Fibroblast of lung (primary cell): ENCODE results near the gene CLEC4E. TPM values are rescaled to one million over a fixed set of nuclear protein-coding genes. Genes with fewer than 3 reads are reported as not detected.

Experiments used
- DNase-seq, 2 donors: peaks; one replicate each; pipeline versions ENCODE4 v3.0.0 to v3.0.0-alpha.2; 2010; ENCODE audit warnings: low read depth in 2 of 2
- H2AFZ ChIP-seq: 2 replicates; pipeline ENCODE4 v1.5.1; 2012; ENCODE audit warnings: low read length, control low read depth, inconsistent platforms
- H3K27ac ChIP-seq: 2 replicates; pipeline ENCODE4 v1.5.1; 2011; ENCODE audit warnings: low read length, control low read depth; ENCODE audit not compliant: insufficient read depth
- H3K27me3 ChIP-seq: 2 replicates; pipeline ENCODE4 v1.5.1; 2011; ENCODE audit warnings: mild to moderate bottlenecking, low read length; ENCODE audit not compliant: control insufficient read depth, insufficient read depth
- H3K36me3 ChIP-seq: 2 replicates; pipeline ENCODE4 v1.5.1; 2011; ENCODE audit warnings: low read length; ENCODE audit not compliant: control insufficient read depth, insufficient read depth
- H3K4me1 ChIP-seq: 2 replicates; pipeline ENCODE4 v1.5.1; 2011; ENCODE audit warnings: low read length; ENCODE audit not compliant: control insufficient read depth, insufficient read depth; ENCODE audit errors: extremely low read depth
- H3K4me2 ChIP-seq: 2 replicates; pipeline ENCODE4 v1.5.1; 2011; ENCODE audit warnings: low read length, control low read depth; ENCODE audit not compliant: insufficient read depth; ENCODE audit errors: extremely low read depth
- H3K4me3 ChIP-seq, 4 experiments: fragments of 200-600 bp in 1 of 4; sonication (generic) in 1 of 4; replicated peaks in 1 of 4; 2 replicates each; pipeline ENCODE4 v1.5.1; 2011 to 2016; ENCODE audit warnings: low read length in 4 of 4, low read depth in 3 of 4, mild to moderate bottlenecking in 3 of 4, control low read depth in 2 of 4, inconsistent platforms in 1 of 4, mixed read lengths in 1 of 4; ENCODE audit not compliant: insufficient read depth in 1 of 4; ENCODE audit errors: control extremely low read depth in 1 of 4
- H3K79me2 ChIP-seq: 2 replicates; pipeline ENCODE4 v1.5.1; 2012; ENCODE audit warnings: mild to moderate bottlenecking, low read length, inconsistent platforms; ENCODE audit not compliant: control insufficient read depth, insufficient read depth
- H3K9ac ChIP-seq: 2 replicates; pipeline ENCODE4 v1.5.1; 2011; ENCODE audit warnings: mild to moderate bottlenecking, low read length, control low read depth; ENCODE audit not compliant: insufficient read depth
- H3K9me3 ChIP-seq: 2 replicates; pipeline ENCODE4 v1.5.1; 2012; ENCODE audit warnings: low read depth, low read length; ENCODE audit not compliant: control insufficient read depth, insufficient read depth
- H4K20me1 ChIP-seq: 2 replicates; pipeline ENCODE4 v1.5.1; 2011; ENCODE audit warnings: low read length; ENCODE audit not compliant: control insufficient read depth, insufficient read depth; ENCODE audit errors: extremely low read depth
- EZH2 ChIP-seq: IDR thresholded peaks from 2 replicates; pipeline ENCODE4 v1.5.1; 2012; ENCODE audit warnings: low read length, control low read depth, mild to moderate bottlenecking; ENCODE audit errors: missing control alignments
- polyA plus RNA-seq, 2 donors: library from polyadenylated mRNA; depleted of rRNA in 1 of 2; stranded (reverse) in 1 of 2; unstranded in 1 of 2; fragments of >200 nt; gene quantifications; 2 replicates each; pipeline ENCODE4 v1.2.1, GENCODE V29; 2011 to 2012; ENCODE audit warnings: missing spikeins in 1 of 2
- total RNA-seq: library from RNA; depleted of rRNA; stranded (reverse); fragments of >200 nt; gene quantifications from 2 replicates; pipeline ENCODE4 v1.2.1, GENCODE V29; 2014
- TF ChIP-seq, protein P1 (sequence below), 2 donors: IDR thresholded peaks in 1 of 2; conservative IDR thresholded peaks in 1 of 2; 1 replicate in 1 of 2; 2 replicates in 1 of 2; pipeline ENCODE4 v1.5.1; 2011 to 2012; ENCODE audit warnings: low read length in 2 of 2, control low read depth in 1 of 2, inconsistent platforms in 1 of 2, low read depth in 1 of 2, mild to moderate bottlenecking in 1 of 2

CLEC4E gene
- total and polyA plus RNA-seq, 2 donors (not counting 1 experiment from before 2014, with no cell fraction given): not detected

DNA sequence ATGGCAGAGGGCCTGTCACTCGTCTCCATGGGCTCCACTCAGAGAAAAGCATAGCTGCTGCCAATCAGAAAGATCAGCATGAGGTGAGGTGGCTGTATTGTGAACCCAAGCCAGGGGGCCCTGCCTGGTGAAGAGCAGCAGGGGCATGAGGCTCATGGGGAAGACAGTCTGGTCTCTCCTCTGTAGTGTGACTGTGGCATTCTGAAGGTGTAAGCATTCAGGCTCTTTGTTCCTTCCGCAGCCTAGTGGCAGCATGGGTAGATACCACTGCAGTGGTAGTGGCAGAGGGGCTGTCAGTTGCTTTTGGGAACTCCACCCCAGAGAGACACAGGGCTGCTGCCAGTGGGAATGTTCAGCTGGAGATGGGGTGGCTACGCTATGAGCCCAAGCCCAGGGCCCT, 32.5 kb downstream of the CLEC4E start:
- no peak for DNase-seq
- Histone ChIP-seq H3K36me3 (no peaks in the 10 kb centered on the region), H3K9me3 (no peaks in the 10 kb centered on the region), H2AFZ (no peak overlapping the region), H4K20me1 (no peaks in the 10 kb centered on the region), H3K27me3 (no peaks in the 10 kb centered on the region), H3K4me2 (no peak overlapping the region), H3K4me1 (no peaks in the 10 kb centered on the region), H3K4me3 (no peak overlapping the region), H3K79me2 (no peaks in the 10 kb centered on the region), H3K9ac (no peak overlapping the region), H3K27ac (no peak overlapping the region)
- TF ChIP-seq, protein P1, sequence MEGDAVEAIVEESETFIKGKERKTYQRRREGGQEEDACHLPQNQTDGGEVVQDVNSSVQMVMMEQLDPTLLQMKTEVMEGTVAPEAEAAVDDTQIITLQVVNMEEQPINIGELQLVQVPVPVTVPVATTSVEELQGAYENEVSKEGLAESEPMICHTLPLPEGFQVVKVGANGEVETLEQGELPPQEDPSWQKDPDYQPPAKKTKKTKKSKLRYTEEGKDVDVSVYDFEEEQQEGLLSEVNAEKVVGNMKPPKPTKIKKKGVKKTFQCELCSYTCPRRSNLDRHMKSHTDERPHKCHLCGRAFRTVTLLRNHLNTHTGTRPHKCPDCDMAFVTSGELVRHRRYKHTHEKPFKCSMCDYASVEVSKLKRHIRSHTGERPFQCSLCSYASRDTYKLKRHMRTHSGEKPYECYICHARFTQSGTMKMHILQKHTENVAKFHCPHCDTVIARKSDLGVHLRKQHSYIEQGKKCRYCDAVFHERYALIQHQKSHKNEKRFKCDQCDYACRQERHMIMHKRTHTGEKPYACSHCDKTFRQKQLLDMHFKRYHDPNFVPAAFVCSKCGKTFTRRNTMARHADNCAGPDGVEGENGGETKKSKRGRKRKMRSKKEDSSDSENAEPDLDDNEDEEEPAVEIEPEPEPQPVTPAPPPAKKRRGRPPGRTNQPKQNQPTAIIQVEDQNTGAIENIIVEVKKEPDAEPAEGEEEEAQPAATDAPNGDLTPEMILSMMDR (conservative IDR thresholded peaks at IDR 0.05 in 1 of 2, IDR thresholded peaks at IDR 0.05 in 1 of 2; ENCODE audit: low read depth in 1 of 2, low read length in 2 of 2): no peak
- TF ChIP-seq EZH2: no peak

DNA sequence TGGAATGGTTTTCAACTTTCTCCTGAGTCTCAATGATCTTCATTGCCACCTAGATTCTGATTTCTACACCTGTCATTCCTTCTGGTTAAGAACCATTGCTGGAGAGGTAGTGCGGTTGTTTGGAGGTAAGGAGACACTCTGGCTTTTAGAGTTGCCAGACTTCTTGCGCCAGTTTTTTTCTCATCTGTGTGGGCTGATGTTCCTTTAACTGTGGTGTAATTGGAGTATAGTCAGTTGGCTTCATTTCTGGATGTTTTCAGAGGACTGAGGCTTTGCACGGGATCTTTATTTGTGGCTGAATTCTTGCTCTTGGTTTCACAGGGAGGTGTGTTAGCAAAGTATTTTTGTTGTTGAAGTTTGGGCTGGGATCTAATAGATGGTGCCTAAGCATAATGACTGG, 33.1 kb downstream of the CLEC4E start:
- no peak overlapping the region for H2AFZ ChIP-seq
- H3K4me3 ChIP-seq: no peak overlapping the region
- H3K9ac ChIP-seq: no peak overlapping the region
- no peak overlapping the region for H3K4me2 ChIP-seq
- H3K4me1 ChIP-seq: no peaks in the 10 kb centered on the region
- H3K27ac ChIP-seq: no peak overlapping the region
- no peaks in the 10 kb centered on the region for H3K9me3 ChIP-seq
- H3K36me3 ChIP-seq: no peaks in the 10 kb centered on the region
- no peaks in the 10 kb centered on the region for H3K27me3 ChIP-seq
- no peaks in the 10 kb centered on the region for H3K79me2 ChIP-seq
- no peaks in the 10 kb centered on the region for H4K20me1 ChIP-seq
- TF ChIP-seq, protein P1 (conservative IDR thresholded peaks at IDR 0.05 in 1 of 2, IDR thresholded peaks at IDR 0.05 in 1 of 2; ENCODE audit: low read depth in 1 of 2, low read length in 2 of 2): no peak
- TF ChIP-seq EZH2: no peak
- DNase-seq: no peak

DNA sequence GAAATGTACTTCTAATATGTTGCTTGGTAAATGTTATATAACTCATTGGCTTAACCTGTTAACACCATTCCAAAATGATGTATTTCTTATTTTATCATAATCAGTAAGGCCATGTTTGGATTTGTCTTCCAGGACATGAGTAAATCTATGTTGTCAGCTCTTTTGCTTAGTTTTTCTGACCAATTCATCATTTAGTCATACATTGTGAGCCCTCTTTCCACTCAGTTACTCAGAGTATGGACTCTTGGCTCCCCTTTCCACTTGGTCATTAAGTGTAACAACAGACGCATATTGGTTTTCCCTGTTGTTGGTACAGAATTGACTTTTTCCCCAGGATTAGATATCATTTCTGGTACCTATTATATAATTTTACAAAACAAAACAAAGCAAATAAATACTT, 36.4 kb downstream of the CLEC4E start:
- no peak overlapping the region for H3K9ac ChIP-seq
- TF ChIP-seq, protein P1 (conservative IDR thresholded peaks at IDR 0.05 in 1 of 2, IDR thresholded peaks at IDR 0.05 in 1 of 2; ENCODE audit: low read depth in 1 of 2, low read length in 2 of 2): no peak
- no peak for TF ChIP-seq EZH2
- no peak for DNase-seq

More for the DNA sequence above, 36.4 kb downstream of the CLEC4E start:
- Histone ChIP-seq H3K27ac (no peak overlapping the region), H3K36me3 (no peaks in the 10 kb centered on the region), H3K79me2 (no peaks in the 10 kb centered on the region), H3K27me3 (no peaks in the 10 kb centered on the region), H2AFZ (no peak overlapping the region), H3K4me1 (no peaks in the 10 kb centered on the region), H3K9me3 (no peaks in the 10 kb centered on the region), H3K4me3 (no peak overlapping the region), H4K20me1 (no peaks in the 10 kb centered on the region), H3K4me2 (no peak overlapping the region)
